Central memory CD8-positive, alpha-beta T cell (primary cell): ENCODE data around the gene SELENOI.

Source experiments
- ATAC-seq: fragments of 150-1000 bp; cut with Tn5 transposase; replicated peaks from 2 replicates; pipeline ENCODE4 v1.10.0; 2022; ENCODE audit warnings: mild to moderate bottlenecking, moderate FRiP score, moderate number of reproducible peaks; ENCODE audit not compliant: poor library complexity, severe bottlenecking; ENCODE audit errors: extremely low read depth
- DNase-seq, 2 donors: peaks; one replicate each; pipeline ENCODE4 v3.0.0; 2021; ENCODE audit warnings: low spot score in 2 of 2
- H3K27ac Mint-ChIP-seq: one replicate; pipeline ENCODE4 v1.8.0; 2022; ENCODE audit warnings: low read depth, mild to moderate bottlenecking, moderate library complexity, mixed read lengths
- H3K27me3 Mint-ChIP-seq: one replicate; pipeline ENCODE4 v1.8.0; 2022; ENCODE audit warnings: mixed read lengths
- H3K36me3 Mint-ChIP-seq: one replicate; pipeline ENCODE4 v1.8.0; 2022; ENCODE audit warnings: mild to moderate bottlenecking, moderate library complexity, mixed read lengths; ENCODE audit not compliant: insufficient read depth
- H3K4me1 Mint-ChIP-seq: one replicate; pipeline ENCODE4 v1.8.0; 2022; ENCODE audit warnings: mixed read lengths
- H3K4me3 Mint-ChIP-seq: one replicate; pipeline ENCODE4 v1.8.0; 2022; ENCODE audit warnings: mild to moderate bottlenecking, moderate library complexity, mixed read lengths
- H3K9me3 Mint-ChIP-seq: one replicate; pipeline ENCODE4 v1.8.0; 2022; ENCODE audit warnings: mixed read lengths

SELENOI gene

GRCh38 chr2:26410764-26411243, 64.9 kb downstream of the SELENOI start:
- Mint-ChIP-seq H3K27ac (no peak overlapping the region), H3K4me3 (no peak overlapping the region), H3K27me3 (peaks cover 20% of the 10 kb centered on the region)

GRCh38 chr2:26411419-26411818, 65.5 kb downstream of the SELENOI start:
- ATAC-seq (no peak), DNase-seq (no peak)
- Mint-ChIP-seq H3K9me3 (no peaks in the 10 kb centered on the region), H3K27ac (no peak overlapping the region), H3K4me3 (peak overlapping the region; percentile 55), H3K27me3 (peaks cover 20% of the 10 kb centered on the region), H3K4me1 (peaks cover 7% of the 10 kb centered on the region), H3K36me3 (no peaks in the 10 kb centered on the region)

More at GRCh38 chr2:26410764-26411243, 64.9 kb downstream of the SELENOI start:
- no peaks in the 10 kb centered on the region for H3K9me3 Mint-ChIP-seq
- DNase-seq (no peak), ATAC-seq (no peak)
- no peaks in the 10 kb centered on the region for H3K36me3 Mint-ChIP-seq
- H3K4me1 Mint-ChIP-seq: peaks cover 7% of the 10 kb centered on the region

- Mint-ChIP-seq H3K27me3 (peaks cover 14% of the 10 kb centered on the region), H3K36me3 (no peaks in the 10 kb centered on the region), H3K4me3 (peak overlapping the region; percentile 55), H3K4me1 (peaks cover 7% of the 10 kb centered on the region), H3K9me3 (no peaks in the 10 kb centered on the region), H3K27ac (no peak overlapping the region)
- DNase-seq (no peak), ATAC-seq (peak; percentile 19)
Observed at GRCh38 chr2:26412091-26412673, 66.2 kb downstream of the SELENOI start.

GRCh38 chr2:26414311-26414710, 68.4 kb downstream of the SELENOI start:
- Mint-ChIP-seq H3K27ac (no peak overlapping the region), H3K4me1 (peaks cover 7% of the 10 kb centered on the region), H3K27me3 (no peaks in the 10 kb centered on the region), H3K36me3 (no peaks in the 10 kb centered on the region), H3K4me3 (no peak overlapping the region), H3K9me3 (no peaks in the 10 kb centered on the region)
- no peak for DNase-seq
- no peak for ATAC-seq

GRCh38 chr2:26421961-26422360, 76.0 kb downstream of the SELENOI start:
- H3K27ac Mint-ChIP-seq: no peak overlapping the region
- H3K27me3 Mint-ChIP-seq: no peaks in the 10 kb centered on the region
- H3K4me3 Mint-ChIP-seq: no peak overlapping the region
- no peaks in the 10 kb centered on the region for H3K36me3 Mint-ChIP-seq
- peaks cover 5% of the 10 kb centered on the region for H3K9me3 Mint-ChIP-seq
- no peak for ATAC-seq
- no peak for DNase-seq
- no peaks in the 10 kb centered on the region for H3K4me1 Mint-ChIP-seq

GRCh38 chr2:26422947-26423629, 77.1 kb downstream of the SELENOI start:
- ATAC-seq: no peak
- Mint-ChIP-seq H3K36me3 (no peaks in the 10 kb centered on the region), H3K27ac (no peak overlapping the region), H3K4me3 (no peak overlapping the region), H3K27me3 (no peaks in the 10 kb centered on the region), H3K4me1 (no peaks in the 10 kb centered on the region), H3K9me3 (peaks cover 5% of the 10 kb centered on the region)
- no peak for DNase-seq

GRCh38 chr2:26423750-26424149, 77.8 kb downstream of the SELENOI start:
- DNase-seq (no peak), ATAC-seq (no peak)
- Mint-ChIP-seq H3K36me3 (no peaks in the 10 kb centered on the region), H3K9me3 (peaks cover 5% of the 10 kb centered on the region), H3K4me1 (no peaks in the 10 kb centered on the region), H3K4me3 (no peak overlapping the region), H3K27ac (no peak overlapping the region), H3K27me3 (no peaks in the 10 kb centered on the region)

GRCh38 chr2:26424221-26424620, 78.3 kb downstream of the SELENOI start:
- no peak for ATAC-seq
- peaks cover 5% of the 10 kb centered on the region for H3K9me3 Mint-ChIP-seq

GRCh38 chr2:26428846-26429245, 82.9 kb downstream of the SELENOI start:
- Mint-ChIP-seq H3K9me3 (peaks cover 5% of the 10 kb centered on the region), H3K27ac (no peak overlapping the region), H3K4me1 (no peaks in the 10 kb centered on the region), H3K4me3 (no peak overlapping the region), H3K36me3 (no peaks in the 10 kb centered on the region), H3K27me3 (peaks cover 27% of the 10 kb centered on the region)
- no peak for DNase-seq
- no peak for ATAC-seq

More at GRCh38 chr2:26424221-26424620, 78.3 kb downstream of the SELENOI start:
- no peak for DNase-seq
- no peak overlapping the region for H3K27ac Mint-ChIP-seq
- no peaks in the 10 kb centered on the region for H3K27me3 Mint-ChIP-seq
- no peaks in the 10 kb centered on the region for H3K36me3 Mint-ChIP-seq
- H3K4me3 Mint-ChIP-seq: no peak overlapping the region
- no peaks in the 10 kb centered on the region for H3K4me1 Mint-ChIP-seq

GRCh38 chr2:26429779-26430578, 84.0 kb downstream of the SELENOI start:
- H3K27ac Mint-ChIP-seq: no peak overlapping the region
- no peak overlapping the region for H3K4me3 Mint-ChIP-seq
- peaks cover 2% of the 10 kb centered on the region for H3K9me3 Mint-ChIP-seq
- DNase-seq (no peak), ATAC-seq (no peak)
- peaks cover 27% of the 10 kb centered on the region for H3K27me3 Mint-ChIP-seq
- H3K4me1 Mint-ChIP-seq: no peaks in the 10 kb centered on the region
- H3K36me3 Mint-ChIP-seq: no peaks in the 10 kb centered on the region

- ATAC-seq: no peak
- Mint-ChIP-seq H3K4me1 (no peaks in the 10 kb centered on the region), H3K27ac (no peak overlapping the region), H3K4me3 (no peak overlapping the region), H3K27me3 (peaks cover 27% of the 10 kb centered on the region), H3K36me3 (no peaks in the 10 kb centered on the region), H3K9me3 (no peaks in the 10 kb centered on the region)
- DNase-seq: no peak
Observed at GRCh38 chr2:26430826-26431225, 84.9 kb downstream of the SELENOI start.

- H3K36me3 Mint-ChIP-seq: no peaks in the 10 kb centered on the region
- no peaks in the 10 kb centered on the region for H3K4me1 Mint-ChIP-seq
- DNase-seq (no peak), ATAC-seq (no peak)
- H3K27me3 Mint-ChIP-seq: peaks cover 27% of the 10 kb centered on the region
- no peaks in the 10 kb centered on the region for H3K9me3 Mint-ChIP-seq
- no peak overlapping the region for H3K4me3 Mint-ChIP-seq
- H3K27ac Mint-ChIP-seq: no peak overlapping the region
Observed at GRCh38 chr2:26432363-26432762, 86.4 kb downstream of the SELENOI start.
